ENCODE results near the gene TTLL8.

DNA sequence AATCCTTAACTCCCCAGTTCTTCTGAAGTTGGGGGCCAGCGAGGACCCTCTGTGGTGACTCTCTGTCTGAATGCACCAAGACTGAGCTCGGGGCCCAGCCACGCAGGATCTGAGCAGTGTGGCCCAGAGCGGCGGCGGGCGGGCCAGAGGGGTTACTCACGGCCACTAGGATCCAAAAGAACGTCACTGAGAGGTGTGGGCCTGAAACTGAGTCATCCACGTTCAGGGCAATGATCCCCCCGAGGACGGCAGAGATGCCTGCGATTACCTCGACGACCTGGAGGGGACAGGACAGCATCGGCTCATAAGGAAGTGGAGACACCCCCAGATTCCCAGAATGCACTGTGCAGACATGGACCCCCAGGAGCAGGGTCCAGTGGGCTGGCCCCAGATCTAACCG, 16.0 kb upstream of the TTLL8 start:
- TF ChIP-seq, protein P1, sequence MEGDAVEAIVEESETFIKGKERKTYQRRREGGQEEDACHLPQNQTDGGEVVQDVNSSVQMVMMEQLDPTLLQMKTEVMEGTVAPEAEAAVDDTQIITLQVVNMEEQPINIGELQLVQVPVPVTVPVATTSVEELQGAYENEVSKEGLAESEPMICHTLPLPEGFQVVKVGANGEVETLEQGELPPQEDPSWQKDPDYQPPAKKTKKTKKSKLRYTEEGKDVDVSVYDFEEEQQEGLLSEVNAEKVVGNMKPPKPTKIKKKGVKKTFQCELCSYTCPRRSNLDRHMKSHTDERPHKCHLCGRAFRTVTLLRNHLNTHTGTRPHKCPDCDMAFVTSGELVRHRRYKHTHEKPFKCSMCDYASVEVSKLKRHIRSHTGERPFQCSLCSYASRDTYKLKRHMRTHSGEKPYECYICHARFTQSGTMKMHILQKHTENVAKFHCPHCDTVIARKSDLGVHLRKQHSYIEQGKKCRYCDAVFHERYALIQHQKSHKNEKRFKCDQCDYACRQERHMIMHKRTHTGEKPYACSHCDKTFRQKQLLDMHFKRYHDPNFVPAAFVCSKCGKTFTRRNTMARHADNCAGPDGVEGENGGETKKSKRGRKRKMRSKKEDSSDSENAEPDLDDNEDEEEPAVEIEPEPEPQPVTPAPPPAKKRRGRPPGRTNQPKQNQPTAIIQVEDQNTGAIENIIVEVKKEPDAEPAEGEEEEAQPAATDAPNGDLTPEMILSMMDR (IDR thresholded peaks at IDR 0.05; ENCODE audit: poor library complexity, severe bottlenecking), result no peak
- TF ChIP-seq, protein P2, sequence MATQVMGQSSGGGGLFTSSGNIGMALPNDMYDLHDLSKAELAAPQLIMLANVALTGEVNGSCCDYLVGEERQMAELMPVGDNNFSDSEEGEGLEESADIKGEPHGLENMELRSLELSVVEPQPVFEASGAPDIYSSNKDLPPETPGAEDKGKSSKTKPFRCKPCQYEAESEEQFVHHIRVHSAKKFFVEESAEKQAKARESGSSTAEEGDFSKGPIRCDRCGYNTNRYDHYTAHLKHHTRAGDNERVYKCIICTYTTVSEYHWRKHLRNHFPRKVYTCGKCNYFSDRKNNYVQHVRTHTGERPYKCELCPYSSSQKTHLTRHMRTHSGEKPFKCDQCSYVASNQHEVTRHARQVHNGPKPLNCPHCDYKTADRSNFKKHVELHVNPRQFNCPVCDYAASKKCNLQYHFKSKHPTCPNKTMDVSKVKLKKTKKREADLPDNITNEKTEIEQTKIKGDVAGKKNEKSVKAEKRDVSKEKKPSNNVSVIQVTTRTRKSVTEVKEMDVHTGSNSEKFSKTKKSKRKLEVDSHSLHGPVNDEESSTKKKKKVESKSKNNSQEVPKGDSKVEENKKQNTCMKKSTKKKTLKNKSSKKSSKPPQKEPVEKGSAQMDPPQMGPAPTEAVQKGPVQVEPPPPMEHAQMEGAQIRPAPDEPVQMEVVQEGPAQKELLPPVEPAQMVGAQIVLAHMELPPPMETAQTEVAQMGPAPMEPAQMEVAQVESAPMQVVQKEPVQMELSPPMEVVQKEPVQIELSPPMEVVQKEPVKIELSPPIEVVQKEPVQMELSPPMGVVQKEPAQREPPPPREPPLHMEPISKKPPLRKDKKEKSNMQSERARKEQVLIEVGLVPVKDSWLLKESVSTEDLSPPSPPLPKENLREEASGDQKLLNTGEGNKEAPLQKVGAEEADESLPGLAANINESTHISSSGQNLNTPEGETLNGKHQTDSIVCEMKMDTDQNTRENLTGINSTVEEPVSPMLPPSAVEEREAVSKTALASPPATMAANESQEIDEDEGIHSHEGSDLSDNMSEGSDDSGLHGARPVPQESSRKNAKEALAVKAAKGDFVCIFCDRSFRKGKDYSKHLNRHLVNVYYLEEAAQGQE (IDR thresholded peaks at IDR 0.05; ENCODE audit: borderline replicate concordance), result no peak
- no peak for TF ChIP-seq SMC3 (conservative IDR thresholded peaks at IDR 0.05; ENCODE audit: poor library complexity)
- TF ChIP-seq EZH2 (IDR thresholded peaks at IDR 0.05; ENCODE audit: borderline replicate concordance, insufficient read depth, low read length, poor library complexity, severe bottlenecking), result no peak
- TF ChIP-seq POLR2AphosphoS5 (IDR thresholded peaks at IDR 0.05), result no peak
- no peak for TF ChIP-seq RAD21 (conservative IDR thresholded peaks at IDR 0.05)
- no peak for TF ChIP-seq EP300 (conservative IDR thresholded peaks at IDR 0.05; ENCODE audit: poor library complexity, severe bottlenecking)
- TF ChIP-seq TAF1 (IDR thresholded peaks at IDR 0.05; ENCODE audit: low read depth), result no peak
